GM21390 (cell line): ENCODE data around the gene MAOB.
"Not testable (repeated sequence)": the region's sequence is repeated elsewhere in the genome, so short reads cannot be mapped to it uniquely, and the experiment has no call there.

ENCODE experiments used
- ATAC-seq: cut with Tn5 transposase; IDR thresholded peaks from one replicate; pipeline ENCODE4 v1.9.1; 2021; ENCODE audit not compliant: unreplicated experiment

MAOB gene

GRCh38 chrX:43882294-43882681, at the start of gene MAOB:
Gene MAOB, minus strand, starts transcription at chrX:43882450. Its CDS starts 151 bp downstream, at chrX:43882299.
- no peak for ATAC-seq

GRCh38 chrX:43922032-43922431, 39.8 kb upstream of the MAOB start:
- ATAC-seq: not testable (repeated sequence)

- not testable (repeated sequence) for ATAC-seq
Measured at GRCh38 chrX:43910772-43911171, 28.5 kb upstream of the MAOB start.

- ATAC-seq: no peak
Measured at GRCh38 chrX:43910012-43910411, 27.8 kb upstream of the MAOB start.

GRCh38 chrX:43909141-43909540, 26.9 kb upstream of the MAOB start:
- ATAC-seq: no peak

- ATAC-seq: no peak
Measured at GRCh38 chrX:43899878-43900815, 17.9 kb upstream of the MAOB start.

- ATAC-seq: no peak
Measured at GRCh38 chrX:43898406-43899035, 16.3 kb upstream of the MAOB start.

GRCh38 chrX:43897290-43897689, 15.0 kb upstream of the MAOB start:
- no peak for ATAC-seq

GRCh38 chrX:43892336-43892870, 10.2 kb upstream of the MAOB start:
- no peak for ATAC-seq

- no peak for ATAC-seq
Measured at GRCh38 chrX:43885617-43886016, 3.4 kb upstream of the MAOB start.

- no peak for ATAC-seq
Measured at GRCh38 chrX:43881410-43882293, 598 bp downstream of the MAOB start.

GRCh38 chrX:43880425-43880824, 1.8 kb downstream of the MAOB start:
- ATAC-seq: no peak

GRCh38 chrX:43878906-43879526, 3.2 kb downstream of the MAOB start:
- ATAC-seq: no peak

- no peak for ATAC-seq
Measured at GRCh38 chrX:43876680-43877079, 5.6 kb downstream of the MAOB start.

- ATAC-seq: no peak
Measured at GRCh38 chrX:43870758-43871419, 11.4 kb downstream of the MAOB start.

- ATAC-seq: no peak
Measured at GRCh38 chrX:43870011-43870410, 12.2 kb downstream of the MAOB start.

- no peak for ATAC-seq
Measured at GRCh38 chrX:43868791-43869190, 13.5 kb downstream of the MAOB start.

- ATAC-seq: no peak
Measured at GRCh38 chrX:43866423-43866822, 15.8 kb downstream of the MAOB start.

- no peak for ATAC-seq
Measured at GRCh38 chrX:43865791-43866190, 16.5 kb downstream of the MAOB start.

- no peak for ATAC-seq
Measured at GRCh38 chrX:43862434-43862833, 19.8 kb downstream of the MAOB start.
